ENCODE data around the gene YAE1.

DNA sequence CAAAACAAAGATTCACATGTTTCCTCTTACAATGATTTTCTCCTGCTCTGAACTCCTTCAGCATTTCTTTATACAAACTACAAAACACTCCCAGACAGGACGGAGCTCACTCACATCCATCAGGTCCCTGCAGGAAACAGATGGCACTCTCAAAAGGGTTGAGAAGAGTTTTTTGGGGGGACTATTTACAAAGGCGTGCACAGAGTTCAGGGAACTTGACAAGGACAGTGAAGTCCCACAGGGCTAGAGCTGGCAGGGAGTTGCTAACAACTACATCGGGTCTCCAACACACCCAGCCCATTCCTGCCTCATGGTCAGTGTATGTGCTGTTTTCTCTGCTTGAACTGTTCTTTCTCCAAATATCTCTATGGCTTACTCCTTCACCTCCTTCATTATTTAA, 24.7 kb upstream of the YAE1 start:
- TF ChIP-seq, protein P1, sequence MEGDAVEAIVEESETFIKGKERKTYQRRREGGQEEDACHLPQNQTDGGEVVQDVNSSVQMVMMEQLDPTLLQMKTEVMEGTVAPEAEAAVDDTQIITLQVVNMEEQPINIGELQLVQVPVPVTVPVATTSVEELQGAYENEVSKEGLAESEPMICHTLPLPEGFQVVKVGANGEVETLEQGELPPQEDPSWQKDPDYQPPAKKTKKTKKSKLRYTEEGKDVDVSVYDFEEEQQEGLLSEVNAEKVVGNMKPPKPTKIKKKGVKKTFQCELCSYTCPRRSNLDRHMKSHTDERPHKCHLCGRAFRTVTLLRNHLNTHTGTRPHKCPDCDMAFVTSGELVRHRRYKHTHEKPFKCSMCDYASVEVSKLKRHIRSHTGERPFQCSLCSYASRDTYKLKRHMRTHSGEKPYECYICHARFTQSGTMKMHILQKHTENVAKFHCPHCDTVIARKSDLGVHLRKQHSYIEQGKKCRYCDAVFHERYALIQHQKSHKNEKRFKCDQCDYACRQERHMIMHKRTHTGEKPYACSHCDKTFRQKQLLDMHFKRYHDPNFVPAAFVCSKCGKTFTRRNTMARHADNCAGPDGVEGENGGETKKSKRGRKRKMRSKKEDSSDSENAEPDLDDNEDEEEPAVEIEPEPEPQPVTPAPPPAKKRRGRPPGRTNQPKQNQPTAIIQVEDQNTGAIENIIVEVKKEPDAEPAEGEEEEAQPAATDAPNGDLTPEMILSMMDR (IDR thresholded peaks at IDR 0.05; ENCODE audit: insufficient read depth, low read depth, low read length) = no peak
- no peak for TF ChIP-seq EZH2 (IDR thresholded peaks at IDR 0.05; ENCODE audit: insufficient read depth, low read length)

Measured in astrocyte (in vitro differentiated cells and primary cell).